ENCODE results near the gene PATJ.

PATJ gene

GRCh38 chr1:61851235-61851634, 109.0 kb downstream of the PATJ start:
- Histone ChIP-seq H3K27ac (replicated peaks) (no peak overlapping the region), H3K27me3 (ENCODE audit: insufficient read depth, poor library complexity, severe bottlenecking) (no peaks in the 10 kb centered on the region), H3K4me3 (replicated peaks; ENCODE audit: insufficient read depth, low read length) (no peak overlapping the region)
- DNase-seq (ENCODE audit: low read depth in 1 of 2, low spot score in 1 of 2) = no peak
- TF ChIP-seq CTCF (IDR thresholded peaks at IDR 0.05; ENCODE audit: insufficient read depth, low read length) (no peak), POLR2AphosphoS5 (IDR thresholded peaks at IDR 0.05; ENCODE audit: low read depth) (no peak), GABPA (IDR thresholded peaks at IDR 0.05; ENCODE audit: low read depth) (no peak), REST (IDR thresholded peaks at IDR 0.05; ENCODE audit: insufficient replicate concordance, low read depth) (no peak), SPI1 (IDR thresholded peaks at IDR 0.05; ENCODE audit: borderline replicate concordance, low read depth) (no peak)

GRCh38 chr1:61851849-61852669, 109.8 kb downstream of the PATJ start:
- TF ChIP-seq POLR2AphosphoS5 (IDR thresholded peaks at IDR 0.05; ENCODE audit: low read depth) = no peak
- peak; percentile 55 for TF ChIP-seq CTCF (IDR thresholded peaks at IDR 0.05; ENCODE audit: insufficient read depth, low read length)
- Histone ChIP-seq H3K4me3 (replicated peaks; ENCODE audit: insufficient read depth, low read length) (no peak overlapping the region), H3K27ac (replicated peaks) (no peak overlapping the region), H3K27me3 (ENCODE audit: insufficient read depth, poor library complexity, severe bottlenecking) (no peaks in the 10 kb centered on the region)
- peak in 1 of 2 experiments; percentile 29 for DNase-seq (ENCODE audit: low read depth in 1 of 2, low spot score in 1 of 2)

- H3K27ac ChIP-seq (replicated peaks) = no peak overlapping the region
- no peak overlapping the region for H3K4me3 ChIP-seq (replicated peaks; ENCODE audit: insufficient read depth, low read length)
- no peak for DNase-seq (ENCODE audit: low read depth in 1 of 2, low spot score in 1 of 2)
- TF ChIP-seq REST (IDR thresholded peaks at IDR 0.05; ENCODE audit: insufficient replicate concordance, low read depth) (no peak), SPI1 (IDR thresholded peaks at IDR 0.05; ENCODE audit: borderline replicate concordance, low read depth) (no peak), GABPA (IDR thresholded peaks at IDR 0.05; ENCODE audit: low read depth) (no peak), CTCF (IDR thresholded peaks at IDR 0.05; ENCODE audit: insufficient read depth, low read length) (no peak), POLR2AphosphoS5 (IDR thresholded peaks at IDR 0.05; ENCODE audit: low read depth) (no peak)
- no peaks in the 10 kb centered on the region for H3K27me3 ChIP-seq (ENCODE audit: insufficient read depth, poor library complexity, severe bottlenecking)
Observed at GRCh38 chr1:61852670-61853015, 110.4 kb downstream of the PATJ start.

GRCh38 chr1:61853583-61853982, 111.3 kb downstream of the PATJ start:
- TF ChIP-seq REST (IDR thresholded peaks at IDR 0.05; ENCODE audit: insufficient replicate concordance, low read depth) = no peak
- TF ChIP-seq CTCF (IDR thresholded peaks at IDR 0.05; ENCODE audit: insufficient read depth, low read length) = no peak
- TF ChIP-seq SPI1 (IDR thresholded peaks at IDR 0.05; ENCODE audit: borderline replicate concordance, low read depth) = no peak
- no peak for TF ChIP-seq POLR2AphosphoS5 (IDR thresholded peaks at IDR 0.05; ENCODE audit: low read depth)
- no peak for TF ChIP-seq GABPA (IDR thresholded peaks at IDR 0.05; ENCODE audit: low read depth)

More at GRCh38 chr1:61853583-61853982, 111.3 kb downstream of the PATJ start:
- DNase-seq (ENCODE audit: low read depth in 1 of 2, low spot score in 1 of 2) = no peak
- H3K27me3 ChIP-seq (ENCODE audit: insufficient read depth, poor library complexity, severe bottlenecking) = no peaks in the 10 kb centered on the region
- H3K27ac ChIP-seq (replicated peaks) = no peak overlapping the region
- no peak overlapping the region for H3K4me3 ChIP-seq (replicated peaks; ENCODE audit: insufficient read depth, low read length)

Measured in HL-60 (cell line).